Fibroblast of mammary gland (primary cell): Measurements from ENCODE around the gene CACNG4.

Experiments
- DNase-seq: peaks from one replicate; pipeline ENCODE4 v3.0.0-alpha.2; 2010; ENCODE audit warnings: low read depth
- H3K4me3 ChIP-seq: 2 replicates; pipeline ENCODE4 v1.5.1; 2011; ENCODE audit warnings: low read depth, mild to moderate bottlenecking, low read length, moderate library complexity; ENCODE audit not compliant: control insufficient read depth
- TF ChIP-seq, protein P1 (sequence below): conservative IDR thresholded peaks from 2 replicates; pipeline ENCODE4 v1.5.1; 2011; ENCODE audit warnings: low read depth, low read length, inconsistent platforms; ENCODE audit not compliant: control insufficient read depth, insufficient read depth

Gene CACNG4

DNA sequence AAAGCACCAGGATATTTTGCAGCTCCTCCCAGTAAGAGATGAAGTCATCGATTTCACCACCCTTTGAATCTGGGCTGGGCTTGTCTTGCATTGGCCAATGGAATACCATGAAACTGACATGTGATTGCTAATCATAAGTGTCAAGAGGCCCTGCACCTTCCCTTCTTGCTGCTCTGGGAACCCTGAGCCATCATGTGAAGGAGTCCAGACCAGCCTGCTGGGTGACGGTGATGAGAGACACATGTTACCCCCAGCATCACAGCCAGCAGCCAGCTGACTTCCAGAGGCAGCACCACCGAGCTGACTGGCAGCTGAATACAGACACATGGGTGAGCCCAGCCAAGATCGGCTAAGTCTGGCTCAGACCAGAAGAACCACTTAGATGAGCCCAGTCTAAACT lies 43.6 kb upstream of the CACNG4 start:
- TF ChIP-seq, protein P1, sequence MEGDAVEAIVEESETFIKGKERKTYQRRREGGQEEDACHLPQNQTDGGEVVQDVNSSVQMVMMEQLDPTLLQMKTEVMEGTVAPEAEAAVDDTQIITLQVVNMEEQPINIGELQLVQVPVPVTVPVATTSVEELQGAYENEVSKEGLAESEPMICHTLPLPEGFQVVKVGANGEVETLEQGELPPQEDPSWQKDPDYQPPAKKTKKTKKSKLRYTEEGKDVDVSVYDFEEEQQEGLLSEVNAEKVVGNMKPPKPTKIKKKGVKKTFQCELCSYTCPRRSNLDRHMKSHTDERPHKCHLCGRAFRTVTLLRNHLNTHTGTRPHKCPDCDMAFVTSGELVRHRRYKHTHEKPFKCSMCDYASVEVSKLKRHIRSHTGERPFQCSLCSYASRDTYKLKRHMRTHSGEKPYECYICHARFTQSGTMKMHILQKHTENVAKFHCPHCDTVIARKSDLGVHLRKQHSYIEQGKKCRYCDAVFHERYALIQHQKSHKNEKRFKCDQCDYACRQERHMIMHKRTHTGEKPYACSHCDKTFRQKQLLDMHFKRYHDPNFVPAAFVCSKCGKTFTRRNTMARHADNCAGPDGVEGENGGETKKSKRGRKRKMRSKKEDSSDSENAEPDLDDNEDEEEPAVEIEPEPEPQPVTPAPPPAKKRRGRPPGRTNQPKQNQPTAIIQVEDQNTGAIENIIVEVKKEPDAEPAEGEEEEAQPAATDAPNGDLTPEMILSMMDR = no peak
- peak; percentile 27 for DNase-seq
- H3K4me3 ChIP-seq = no peak overlapping the region

DNA sequence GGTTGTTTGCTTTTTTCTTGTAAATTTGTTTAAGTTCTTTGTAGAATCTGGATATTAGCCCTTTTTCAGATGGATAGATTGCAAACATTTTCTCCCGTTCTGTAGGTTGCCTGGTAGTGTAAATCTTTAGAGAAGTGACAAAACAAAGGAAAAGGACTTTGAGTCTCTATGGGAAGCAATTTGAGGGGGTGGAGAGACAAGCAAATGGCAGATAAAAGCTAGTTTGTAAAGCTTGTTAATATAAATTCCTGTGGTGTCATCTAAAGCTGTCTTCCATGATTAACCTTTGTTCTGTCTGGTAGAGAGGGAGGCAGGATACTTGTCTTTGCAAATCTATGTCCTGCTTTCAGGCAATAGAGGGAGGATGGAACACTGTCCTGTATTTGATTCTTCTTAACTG lies 40.6 kb upstream of the CACNG4 start:
- TF ChIP-seq, protein P1 = no peak
- no peak for DNase-seq
- H3K4me3 ChIP-seq = no peak overlapping the region

DNA sequence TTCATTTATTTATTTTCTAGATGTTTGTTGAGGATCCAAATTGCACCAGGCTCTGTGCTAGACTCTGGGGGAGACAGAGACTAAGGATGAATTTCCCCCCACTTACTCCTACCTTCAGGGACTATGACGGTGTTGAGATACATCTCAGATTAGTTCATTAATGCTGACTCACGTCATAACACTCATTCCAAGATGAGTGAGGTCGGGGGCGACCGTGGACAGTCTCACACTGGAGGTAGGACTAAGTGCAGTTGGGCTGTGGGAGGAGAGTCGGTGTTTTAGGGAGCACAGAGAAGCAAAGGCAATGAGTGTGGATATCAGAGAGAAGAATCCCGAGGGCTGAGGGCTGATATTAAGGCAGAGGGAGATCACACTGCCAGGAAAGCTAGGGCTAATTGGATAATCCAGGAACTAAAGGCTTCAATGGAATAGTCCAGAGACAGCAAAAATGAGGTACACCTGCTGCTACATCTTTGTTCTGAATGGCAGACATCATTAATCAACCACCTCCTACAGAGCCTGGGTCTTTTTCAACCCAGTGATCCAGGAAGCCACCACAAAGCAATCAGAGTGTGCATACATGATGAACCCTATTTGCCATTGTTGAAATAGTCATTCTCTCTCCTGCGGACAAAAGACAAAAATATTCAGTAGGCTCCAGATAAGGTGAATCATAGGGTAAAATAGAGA lies 38.6 kb upstream of the CACNG4 start:
- no peak overlapping the region for H3K4me3 ChIP-seq
- TF ChIP-seq, protein P1 = no peak
- no peak for DNase-seq

DNA sequence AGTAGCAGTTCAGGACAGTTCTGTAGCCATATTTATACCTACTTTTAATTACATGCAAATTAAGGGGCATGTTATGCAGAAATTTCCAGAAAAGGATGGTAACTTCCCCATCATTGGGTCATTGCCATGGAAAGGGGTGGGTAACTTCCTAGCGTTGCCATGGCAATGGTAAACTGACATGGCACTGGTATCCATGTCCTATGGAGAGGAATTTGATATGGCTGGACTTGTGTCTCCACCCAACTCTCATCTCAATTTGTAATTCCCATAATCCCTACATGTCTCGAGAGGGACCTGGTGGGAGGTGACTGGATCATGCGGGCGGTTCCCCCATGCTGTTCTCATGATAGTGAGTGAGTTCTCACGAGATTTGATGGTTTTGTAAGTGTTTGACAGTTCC lies 35.6 kb upstream of the CACNG4 start:
- TF ChIP-seq, protein P1 = no peak
- no peak overlapping the region for H3K4me3 ChIP-seq
- DNase-seq = no peak

DNA sequence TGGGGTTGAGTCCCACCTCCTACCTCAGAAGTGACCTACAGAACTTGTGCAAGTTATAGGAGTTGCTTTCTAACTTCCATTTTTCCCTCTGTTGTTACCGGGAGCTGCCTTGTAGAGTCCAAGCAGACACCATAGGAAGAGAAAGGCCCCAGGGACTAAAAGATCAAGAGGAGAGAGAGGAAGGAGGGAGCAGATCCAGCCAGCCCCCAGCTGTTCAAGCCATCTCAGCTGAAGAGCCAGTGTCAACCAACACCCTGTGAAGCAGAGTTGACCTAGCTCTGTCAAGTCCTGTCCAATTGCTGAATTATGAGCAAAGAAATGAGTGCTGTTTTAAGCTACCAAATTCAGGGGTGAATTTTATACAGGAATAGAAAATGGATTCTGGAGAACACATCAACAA lies 34.9 kb upstream of the CACNG4 start:
- TF ChIP-seq, protein P1 = no peak
- DNase-seq = no peak
- no peak overlapping the region for H3K4me3 ChIP-seq

DNA sequence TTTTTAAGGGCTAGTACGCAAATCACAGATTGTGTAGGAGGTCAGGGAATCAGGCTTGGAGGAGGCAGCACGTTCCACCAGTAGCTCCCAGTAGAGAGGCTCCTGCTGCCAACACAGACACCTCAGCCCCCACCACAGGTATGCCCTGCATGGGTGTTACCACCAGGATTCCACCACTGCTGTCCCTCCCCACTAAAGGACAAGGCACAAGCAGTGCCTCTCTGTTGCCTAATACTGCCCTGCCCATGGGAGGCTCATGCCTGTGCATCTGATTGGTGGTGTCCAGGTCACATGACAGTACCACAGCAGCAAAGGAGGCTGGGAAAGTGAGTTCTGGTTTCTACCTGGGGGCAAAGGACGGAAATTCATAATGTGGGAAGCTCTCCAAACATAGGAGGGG lies 33.6 kb upstream of the CACNG4 start:
- TF ChIP-seq, protein P1 = no peak
- no peak for DNase-seq
- no peak overlapping the region for H3K4me3 ChIP-seq

DNA sequence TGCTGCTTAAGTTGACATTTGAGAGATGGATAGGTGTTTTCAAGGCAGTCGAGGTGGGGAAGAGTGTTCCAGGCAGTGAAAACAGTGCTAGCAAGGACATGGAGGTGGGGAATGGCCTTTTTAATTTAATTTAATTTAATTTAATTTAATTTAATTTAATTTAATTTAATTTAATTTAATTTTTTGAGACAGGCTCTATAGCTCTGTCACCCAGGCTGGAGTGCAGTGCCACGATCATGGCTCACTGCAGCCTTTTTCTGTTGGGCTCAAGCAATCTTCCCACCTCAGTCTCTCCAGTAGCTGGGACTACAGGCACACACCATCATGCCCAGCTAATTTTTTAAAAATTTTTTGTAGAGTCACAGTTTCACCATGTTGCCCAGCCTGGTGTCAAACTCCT lies 32.2 kb upstream of the CACNG4 start:
- TF ChIP-seq, protein P1 = no peak
- no peak for DNase-seq
- H3K4me3 ChIP-seq = no peak overlapping the region
